SK-N-SH (cell line): Measurements from ENCODE around the gene SPTSSB.

Source experiments
- RFX5 ChIP-seq: IDR thresholded peaks from 2 replicates; pipeline ENCODE4 v1.6.1; 2012; ENCODE audit warnings: mild to moderate bottlenecking, improper control_type of control experiment, low read length
- TF ChIP-seq, protein P1 (sequence below): fragments of 200-600 bp; sonication (generic); IDR thresholded peaks from 2 replicates; pipeline ENCODE4 v1.6.1; 2017; ENCODE audit warnings: antibody characterized with exemption, mild to moderate bottlenecking, moderate library complexity
- TF ChIP-seq, protein P2 (sequence below): IDR thresholded peaks from 2 replicates; pipeline ENCODE4; 2012
- TF ChIP-seq, protein P3 (sequence below): IDR thresholded peaks from 2 replicates; pipeline ENCODE4 v1.4.0; 2012; ENCODE audit warnings: low read depth

DNA sequence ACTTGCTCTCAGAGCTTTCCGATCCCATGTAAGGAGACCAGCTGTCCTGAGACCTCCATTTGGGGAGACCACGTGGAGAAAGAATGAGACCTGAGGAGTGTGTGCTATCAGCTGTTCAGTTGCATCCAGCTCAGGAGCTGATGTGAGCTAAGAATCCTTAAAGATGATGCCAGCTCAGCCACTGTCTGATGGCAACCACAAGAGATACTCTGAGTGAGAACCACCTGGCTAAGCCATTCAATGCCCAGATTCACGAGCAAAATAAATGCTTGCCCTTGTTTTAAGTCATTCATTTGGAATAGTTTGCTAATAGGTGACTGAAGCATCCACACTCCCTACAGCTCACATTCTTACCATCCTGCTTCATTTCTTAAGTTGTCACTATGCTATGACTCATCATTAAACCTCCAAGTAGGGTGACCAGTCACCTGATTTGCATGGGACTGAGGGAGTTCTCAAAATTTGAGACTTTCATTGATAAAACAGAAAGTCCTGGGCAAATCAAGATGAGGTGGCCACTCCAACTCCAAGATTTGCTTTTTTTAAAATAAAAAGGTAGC is 56.4 kb downstream of the SPTSSB start:
- TF ChIP-seq, protein P1, sequence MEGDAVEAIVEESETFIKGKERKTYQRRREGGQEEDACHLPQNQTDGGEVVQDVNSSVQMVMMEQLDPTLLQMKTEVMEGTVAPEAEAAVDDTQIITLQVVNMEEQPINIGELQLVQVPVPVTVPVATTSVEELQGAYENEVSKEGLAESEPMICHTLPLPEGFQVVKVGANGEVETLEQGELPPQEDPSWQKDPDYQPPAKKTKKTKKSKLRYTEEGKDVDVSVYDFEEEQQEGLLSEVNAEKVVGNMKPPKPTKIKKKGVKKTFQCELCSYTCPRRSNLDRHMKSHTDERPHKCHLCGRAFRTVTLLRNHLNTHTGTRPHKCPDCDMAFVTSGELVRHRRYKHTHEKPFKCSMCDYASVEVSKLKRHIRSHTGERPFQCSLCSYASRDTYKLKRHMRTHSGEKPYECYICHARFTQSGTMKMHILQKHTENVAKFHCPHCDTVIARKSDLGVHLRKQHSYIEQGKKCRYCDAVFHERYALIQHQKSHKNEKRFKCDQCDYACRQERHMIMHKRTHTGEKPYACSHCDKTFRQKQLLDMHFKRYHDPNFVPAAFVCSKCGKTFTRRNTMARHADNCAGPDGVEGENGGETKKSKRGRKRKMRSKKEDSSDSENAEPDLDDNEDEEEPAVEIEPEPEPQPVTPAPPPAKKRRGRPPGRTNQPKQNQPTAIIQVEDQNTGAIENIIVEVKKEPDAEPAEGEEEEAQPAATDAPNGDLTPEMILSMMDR, result no peak
- no peak for TF ChIP-seq RFX5
- TF ChIP-seq, protein P2, sequence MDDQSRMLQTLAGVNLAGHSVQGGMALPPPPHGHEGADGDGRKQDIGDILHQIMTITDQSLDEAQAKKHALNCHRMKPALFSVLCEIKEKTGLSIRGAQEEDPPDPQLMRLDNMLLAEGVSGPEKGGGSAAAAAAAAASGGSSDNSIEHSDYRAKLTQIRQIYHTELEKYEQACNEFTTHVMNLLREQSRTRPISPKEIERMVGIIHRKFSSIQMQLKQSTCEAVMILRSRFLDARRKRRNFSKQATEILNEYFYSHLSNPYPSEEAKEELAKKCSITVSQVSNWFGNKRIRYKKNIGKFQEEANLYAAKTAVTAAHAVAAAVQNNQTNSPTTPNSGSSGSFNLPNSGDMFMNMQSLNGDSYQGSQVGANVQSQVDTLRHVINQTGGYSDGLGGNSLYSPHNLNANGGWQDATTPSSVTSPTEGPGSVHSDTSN, result no peak
- TF ChIP-seq, protein P3, sequence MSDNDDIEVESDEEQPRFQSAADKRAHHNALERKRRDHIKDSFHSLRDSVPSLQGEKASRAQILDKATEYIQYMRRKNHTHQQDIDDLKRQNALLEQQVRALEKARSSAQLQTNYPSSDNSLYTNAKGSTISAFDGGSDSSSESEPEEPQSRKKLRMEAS, result no peak
